H9 (cell line): ENCODE results near the gene PLEKHA1. TPM values are rescaled to one million over a fixed set of nuclear protein-coding genes. Genes with fewer than 3 reads are reported as not detected.

ENCODE experiments used
- DNase-seq: peaks from one replicate; pipeline ENCODE4 v3.0.0-alpha.2; 2017
- H2AFZ ChIP-seq: one replicate; pipeline ENCODE4 v1.6.1; 2013; ENCODE audit warnings: mild to moderate bottlenecking, low read length, control low read depth, moderate library complexity
- H2AK5ac ChIP-seq: 2 replicates; pipeline ENCODE4 v1.6.1; 2013; ENCODE audit warnings: low read length, control low read depth, mixed read lengths; ENCODE audit not compliant: insufficient read length
- H2BK120ac ChIP-seq: one replicate; pipeline ENCODE4 v1.6.1; 2013; ENCODE audit warnings: low read depth, mild to moderate bottlenecking, low read length, control low read depth, inconsistent platforms; ENCODE audit not compliant: poor library complexity, severe bottlenecking
- H2BK12ac ChIP-seq: 2 replicates; pipeline ENCODE4 v1.6.1; 2013; ENCODE audit warnings: low read length, control low read depth, mixed read lengths, low read depth; ENCODE audit not compliant: insufficient read length
- H2BK15ac ChIP-seq: 2 replicates; pipeline ENCODE4 v1.6.1; 2013; ENCODE audit warnings: low read depth, low read length, control low read depth
- H2BK20ac ChIP-seq: one replicate; pipeline ENCODE4 v1.6.1; 2013; ENCODE audit warnings: low read depth, mild to moderate bottlenecking, low read length, control low read depth, inconsistent platforms; ENCODE audit not compliant: poor library complexity, severe bottlenecking
- H2BK5ac ChIP-seq: 2 replicates; pipeline ENCODE4 v1.6.1; 2013; ENCODE audit warnings: low read length, control low read depth, mixed read lengths; ENCODE audit not compliant: insufficient read length
- H3K14ac ChIP-seq: 2 replicates; pipeline ENCODE4 v1.6.1; 2013; ENCODE audit warnings: low read length, control low read depth; ENCODE audit not compliant: insufficient read depth
- H3K18ac ChIP-seq: 2 replicates; pipeline ENCODE4 v1.6.1; 2013; ENCODE audit warnings: low read depth, mild to moderate bottlenecking, mixed read lengths, low read length, control low read depth; ENCODE audit not compliant: insufficient read length
- H3K23ac ChIP-seq: 2 replicates; pipeline ENCODE4 v1.6.1; 2013; ENCODE audit warnings: low read length, control low read depth, mixed read lengths, low read depth; ENCODE audit not compliant: insufficient read length
- H3K23me2 ChIP-seq: 2 replicates; pipeline ENCODE4 v1.6.1; 2013; ENCODE audit warnings: low read depth, mild to moderate bottlenecking, mixed read lengths, low read length, control low read depth; ENCODE audit not compliant: insufficient read length, poor library complexity, severe bottlenecking
- H3K27ac ChIP-seq: 2 replicates; pipeline ENCODE4 v1.5.1; 2013; ENCODE audit warnings: low read length, control low read depth, mixed read lengths, low read depth; ENCODE audit not compliant: insufficient read length
- H3K27me3 ChIP-seq: 2 replicates; pipeline ENCODE4 v1.6.1; 2013; ENCODE audit warnings: low read length, control low read depth, inconsistent platforms; ENCODE audit not compliant: insufficient read depth
- H3K4ac ChIP-seq: 2 replicates; pipeline ENCODE4 v1.6.1; 2013; ENCODE audit warnings: low read depth, mild to moderate bottlenecking, control low read depth, inconsistent platforms, low read length, moderate library complexity
- H3K4me1 ChIP-seq: 2 replicates; pipeline ENCODE4 v1.6.1; 2013; ENCODE audit warnings: low read length, control low read depth, inconsistent platforms; ENCODE audit not compliant: insufficient read depth
- H3K4me2 ChIP-seq: 2 replicates; pipeline ENCODE4 v1.6.1; 2013; ENCODE audit warnings: low read length, control low read depth, mixed read lengths; ENCODE audit not compliant: insufficient read length, insufficient read depth
- H3K56ac ChIP-seq: 2 replicates; pipeline ENCODE4 v1.6.1; 2013; ENCODE audit warnings: low read depth, mild to moderate bottlenecking, mixed read lengths, low read length, control low read depth; ENCODE audit not compliant: insufficient read length
- H3K79me1 ChIP-seq: 2 replicates; pipeline ENCODE4 v1.6.1; 2013; ENCODE audit warnings: low read depth, mild to moderate bottlenecking, moderate library complexity, low read length, control low read depth, inconsistent platforms; ENCODE audit not compliant: insufficient read depth, poor library complexity, severe bottlenecking
- H3K79me2 ChIP-seq: 2 replicates; pipeline ENCODE4 v1.6.1; 2013; ENCODE audit warnings: low read length, control low read depth, inconsistent platforms; ENCODE audit not compliant: insufficient read depth
- H3K9ac ChIP-seq: 2 replicates; pipeline ENCODE4 v1.6.1; 2013; ENCODE audit warnings: low read length, control low read depth, mixed read lengths; ENCODE audit not compliant: insufficient read length; ENCODE audit errors: extremely low read depth
- H3K9me3 ChIP-seq: one replicate; pipeline ENCODE4 v1.6.1; 2013; ENCODE audit warnings: low read depth, low read length, inconsistent platforms; ENCODE audit not compliant: control insufficient read depth
- H3T11ph ChIP-seq: one replicate; pipeline ENCODE4 v1.6.1; 2013; ENCODE audit warnings: mild to moderate bottlenecking, low read length, control low read depth, inconsistent platforms
- H4K20me1 ChIP-seq: one replicate; pipeline ENCODE4 v1.6.1; 2013; ENCODE audit not compliant: control insufficient read depth, insufficient read length, insufficient read depth
- H4K5ac ChIP-seq: 2 replicates; pipeline ENCODE4 v1.6.1; 2013; ENCODE audit warnings: low read depth, mild to moderate bottlenecking, mixed read lengths, low read length, control low read depth; ENCODE audit not compliant: insufficient read length
- H4K8ac ChIP-seq: replicated peaks from 2 replicates; pipeline ENCODE4 v1.6.1; 2013; ENCODE audit warnings: low read length, control low read depth, mixed read lengths, low read depth; ENCODE audit not compliant: insufficient read length
- H4K91ac ChIP-seq: 2 replicates; pipeline ENCODE4 v1.6.1; 2013; ENCODE audit warnings: low read depth, mild to moderate bottlenecking, moderate library complexity, mixed read lengths, low read length, control low read depth; ENCODE audit not compliant: insufficient read length
- H3K27ac Mint-ChIP-seq, 3 experiments: 2 replicates in 2 of 3; 3 replicates in 1 of 3; pipeline ENCODE4 v1.8.0; 2020 to 2021; ENCODE audit warnings: mixed read lengths in 3 of 3, mild to moderate bottlenecking in 1 of 3, moderate library complexity in 1 of 3
- H3K27me3 Mint-ChIP-seq: 2 replicates; pipeline ENCODE4 v1.8.0; 2021; ENCODE audit warnings: low read depth, mild to moderate bottlenecking, moderate library complexity, mixed read lengths
- H3K36me3 Mint-ChIP-seq, 3 experiments: 2 replicates in 2 of 3; 3 replicates in 1 of 3; pipeline ENCODE4 v1.8.0; 2020 to 2021; ENCODE audit warnings: low read depth in 3 of 3, mixed read lengths in 3 of 3; ENCODE audit not compliant: insufficient read depth in 1 of 3
- H3K4me1 Mint-ChIP-seq, 2 experiments: 2 replicates each; pipeline ENCODE4 v1.8.0; 2020; ENCODE audit warnings: mixed read lengths in 2 of 2
- H3K4me3 Mint-ChIP-seq, 2 experiments: 2 replicates in 1 of 2; 3 replicates in 1 of 2; pipeline ENCODE4 v1.8.0; 2020 to 2021; ENCODE audit warnings: mild to moderate bottlenecking in 2 of 2, mixed read lengths in 2 of 2, moderate library complexity in 1 of 2
- H3K9me3 Mint-ChIP-seq, 2 experiments: 2 replicates in 1 of 2; 3 replicates in 1 of 2; pipeline ENCODE4 v1.8.0; 2020; ENCODE audit warnings: mild to moderate bottlenecking in 2 of 2, mixed read lengths in 2 of 2, moderate library complexity in 1 of 2
- WGBS: extraction: QIAGEN DNeasy Blood & Tissue Kit; methylation state at CpG from one replicate; pipeline ENCODE4 v1.1.7; 2013; ENCODE audit warnings: missing lambda C conversion rate, low lambda C conversion rate, mixed read lengths; ENCODE audit not compliant: insufficient read length; ENCODE audit errors: extremely low coverage; 5-methylcytosine and 5-hydroxymethylcytosine counted together
- total RNA-seq: library from RNA; stranded (reverse); gene quantifications from 2 replicates; pipeline ENCODE4 v1.2.1, GENCODE V29; 2021
- TF ChIP-seq, protein P1 (sequence below): fragments of 200-600 bp; sonication (generic); conservative IDR thresholded peaks from 3 replicates; pipeline ENCODE4 v1.8.0; 2021; ENCODE audit warnings: antibody characterized with exemption, mild to moderate bottlenecking

PLEKHA1 gene
- total RNA-seq, 1 experiment from 2014 or later = 32.7 TPM

DNA sequence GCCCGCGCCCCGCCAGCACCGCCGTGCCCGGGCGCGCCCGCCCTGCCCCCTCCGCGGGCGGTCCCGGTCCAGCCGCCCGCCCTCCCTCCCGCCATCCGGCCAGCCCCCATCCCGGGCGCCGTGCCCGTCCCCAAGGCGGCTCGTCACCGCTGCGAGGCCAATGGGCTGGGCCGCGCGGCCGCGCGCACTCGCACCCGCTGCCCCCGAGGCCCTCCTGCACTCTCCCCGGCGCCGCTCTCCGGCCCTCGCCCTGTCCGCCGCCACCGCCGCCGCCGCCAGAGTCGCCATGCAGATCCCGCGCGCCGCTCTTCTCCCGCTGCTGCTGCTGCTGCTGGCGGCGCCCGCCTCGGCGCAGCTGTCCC, 86.8 kb downstream of the PLEKHA1 start, which contains the start of gene HTRA1:
Gene HTRA1 (plus strand): TSS at position 187 of the 362 bp plus-strand sequence. CDS start 100 bp downstream, at position 287.
- Histone ChIP-seq H3K56ac (no peak within 1 kb of the TSS), H3K79me1 (no peaks in the 10 kb centered on the region), H2AFZ (no peak within 1 kb of the TSS), H3K18ac (no peak within 1 kb of the TSS), H4K20me1 (no peaks in the 10 kb centered on the region), H2BK120ac (no peak within 1 kb of the TSS), H3K4me2 (peak within 1 kb of the TSS; percentile 61), H4K91ac (no peak within 1 kb of the TSS), H3K23me2 (peaks cover 17% of the 10 kb centered on the region), H2BK15ac (no peak within 1 kb of the TSS), H4K8ac (no peak within 1 kb of the TSS), H3K4me1 (no peaks in the 10 kb centered on the region), H3K14ac (no peak within 1 kb of the TSS; the same call in 1 of the 2 replicates), H3K23ac (no peak within 1 kb of the TSS), H3K9ac (no peak within 1 kb of the TSS), H3K4ac (no peak within 1 kb of the TSS), H3K27me3 (peaks cover 30% of the 10 kb centered on the region), H2BK20ac (no peak within 1 kb of the TSS), H4K5ac (no peak within 1 kb of the TSS), H3K27ac (no peak within 1 kb of the TSS), H2BK5ac (no peak within 1 kb of the TSS), H3T11ph (no peak within 1 kb of the TSS), H2BK12ac (no peak within 1 kb of the TSS), H3K9me3 (no peaks in the 10 kb centered on the region), H2AK5ac (no peak within 1 kb of the TSS), H3K79me2 (no peaks in the 10 kb centered on the region)
- peaks cover 77% of the 10 kb centered on the region for H3K27me3 Mint-ChIP-seq
- H3K9me3 Mint-ChIP-seq = no peaks in the 10 kb centered on the region; a peak in 2 of 5 replicates
- peak; percentile 66 for DNase-seq
- 0 out of 7 replicates have a peak, but pooled peaks cover 0 to 3% (median 0%) of the 10 kb centered on the region in 3 experiments for H3K36me3 Mint-ChIP-seq
- no peak within 1 kb of the TSS for H3K27ac Mint-ChIP-seq
- peak within 1 kb of the TSS; percentile 64 to 81 for H3K4me3 Mint-ChIP-seq
- no CpG with 5 or more reads among the region's 56 CpGs for WGBS
- peaks cover 19 to 35% of the 10 kb centered on the region in 2 experiments for H3K4me1 Mint-ChIP-seq
- TF ChIP-seq, protein P1, sequence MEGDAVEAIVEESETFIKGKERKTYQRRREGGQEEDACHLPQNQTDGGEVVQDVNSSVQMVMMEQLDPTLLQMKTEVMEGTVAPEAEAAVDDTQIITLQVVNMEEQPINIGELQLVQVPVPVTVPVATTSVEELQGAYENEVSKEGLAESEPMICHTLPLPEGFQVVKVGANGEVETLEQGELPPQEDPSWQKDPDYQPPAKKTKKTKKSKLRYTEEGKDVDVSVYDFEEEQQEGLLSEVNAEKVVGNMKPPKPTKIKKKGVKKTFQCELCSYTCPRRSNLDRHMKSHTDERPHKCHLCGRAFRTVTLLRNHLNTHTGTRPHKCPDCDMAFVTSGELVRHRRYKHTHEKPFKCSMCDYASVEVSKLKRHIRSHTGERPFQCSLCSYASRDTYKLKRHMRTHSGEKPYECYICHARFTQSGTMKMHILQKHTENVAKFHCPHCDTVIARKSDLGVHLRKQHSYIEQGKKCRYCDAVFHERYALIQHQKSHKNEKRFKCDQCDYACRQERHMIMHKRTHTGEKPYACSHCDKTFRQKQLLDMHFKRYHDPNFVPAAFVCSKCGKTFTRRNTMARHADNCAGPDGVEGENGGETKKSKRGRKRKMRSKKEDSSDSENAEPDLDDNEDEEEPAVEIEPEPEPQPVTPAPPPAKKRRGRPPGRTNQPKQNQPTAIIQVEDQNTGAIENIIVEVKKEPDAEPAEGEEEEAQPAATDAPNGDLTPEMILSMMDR = no peak
